ENCODE results near the gene METRN.
A peak's percentile ranks its signal among the peaks of the same experiment; 100 is the strongest.

The METRN gene

DNA sequence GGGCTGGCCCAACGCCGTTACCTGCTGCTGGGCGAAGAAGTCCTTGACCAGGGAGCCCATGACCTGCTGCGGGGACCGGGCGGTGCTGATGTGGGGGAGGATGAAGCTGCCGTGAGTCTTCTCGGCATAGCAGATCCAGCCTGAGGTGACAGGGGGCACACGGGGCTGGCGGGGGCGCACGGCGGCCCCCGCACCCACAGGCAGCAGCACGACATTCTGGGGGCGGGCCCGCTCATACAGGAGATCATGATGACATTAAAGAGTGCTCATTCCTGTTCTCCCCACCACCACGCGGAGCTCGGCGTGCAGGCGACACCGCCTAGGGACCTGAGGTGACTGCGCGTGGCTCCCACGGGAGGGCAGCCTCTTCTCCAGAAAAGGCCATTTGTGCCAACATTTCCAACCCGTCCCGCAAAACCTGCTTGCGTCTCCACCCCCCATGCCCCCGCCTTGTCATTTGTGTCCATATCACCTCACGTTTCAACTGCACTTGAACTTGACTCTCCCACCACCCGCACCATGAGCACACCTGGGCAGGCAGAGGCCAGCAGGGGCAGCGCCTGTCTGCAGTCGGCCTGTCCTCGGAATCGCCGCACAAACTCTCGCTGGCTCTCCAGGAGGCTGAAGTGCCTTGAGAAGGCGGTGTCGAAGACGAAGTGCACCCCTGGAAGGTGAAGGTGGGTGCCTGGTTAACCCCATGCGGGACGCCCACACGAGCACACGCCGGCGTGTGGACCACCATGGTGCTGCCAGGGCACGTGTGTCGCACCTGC lies 19.5 kb downstream of the METRN start:
- H3K4me3 ChIP-seq (ENCODE audit: control insufficient read depth, low read depth, low read length): no peak overlapping the region
- TF ChIP-seq, protein P1, sequence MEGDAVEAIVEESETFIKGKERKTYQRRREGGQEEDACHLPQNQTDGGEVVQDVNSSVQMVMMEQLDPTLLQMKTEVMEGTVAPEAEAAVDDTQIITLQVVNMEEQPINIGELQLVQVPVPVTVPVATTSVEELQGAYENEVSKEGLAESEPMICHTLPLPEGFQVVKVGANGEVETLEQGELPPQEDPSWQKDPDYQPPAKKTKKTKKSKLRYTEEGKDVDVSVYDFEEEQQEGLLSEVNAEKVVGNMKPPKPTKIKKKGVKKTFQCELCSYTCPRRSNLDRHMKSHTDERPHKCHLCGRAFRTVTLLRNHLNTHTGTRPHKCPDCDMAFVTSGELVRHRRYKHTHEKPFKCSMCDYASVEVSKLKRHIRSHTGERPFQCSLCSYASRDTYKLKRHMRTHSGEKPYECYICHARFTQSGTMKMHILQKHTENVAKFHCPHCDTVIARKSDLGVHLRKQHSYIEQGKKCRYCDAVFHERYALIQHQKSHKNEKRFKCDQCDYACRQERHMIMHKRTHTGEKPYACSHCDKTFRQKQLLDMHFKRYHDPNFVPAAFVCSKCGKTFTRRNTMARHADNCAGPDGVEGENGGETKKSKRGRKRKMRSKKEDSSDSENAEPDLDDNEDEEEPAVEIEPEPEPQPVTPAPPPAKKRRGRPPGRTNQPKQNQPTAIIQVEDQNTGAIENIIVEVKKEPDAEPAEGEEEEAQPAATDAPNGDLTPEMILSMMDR (IDR thresholded peaks at IDR 0.05; ENCODE audit: control insufficient read depth, insufficient read depth, low read depth, low read length, missing control alignments): no peak
- no peak for DNase-seq (ENCODE audit: low read depth)

DNA sequence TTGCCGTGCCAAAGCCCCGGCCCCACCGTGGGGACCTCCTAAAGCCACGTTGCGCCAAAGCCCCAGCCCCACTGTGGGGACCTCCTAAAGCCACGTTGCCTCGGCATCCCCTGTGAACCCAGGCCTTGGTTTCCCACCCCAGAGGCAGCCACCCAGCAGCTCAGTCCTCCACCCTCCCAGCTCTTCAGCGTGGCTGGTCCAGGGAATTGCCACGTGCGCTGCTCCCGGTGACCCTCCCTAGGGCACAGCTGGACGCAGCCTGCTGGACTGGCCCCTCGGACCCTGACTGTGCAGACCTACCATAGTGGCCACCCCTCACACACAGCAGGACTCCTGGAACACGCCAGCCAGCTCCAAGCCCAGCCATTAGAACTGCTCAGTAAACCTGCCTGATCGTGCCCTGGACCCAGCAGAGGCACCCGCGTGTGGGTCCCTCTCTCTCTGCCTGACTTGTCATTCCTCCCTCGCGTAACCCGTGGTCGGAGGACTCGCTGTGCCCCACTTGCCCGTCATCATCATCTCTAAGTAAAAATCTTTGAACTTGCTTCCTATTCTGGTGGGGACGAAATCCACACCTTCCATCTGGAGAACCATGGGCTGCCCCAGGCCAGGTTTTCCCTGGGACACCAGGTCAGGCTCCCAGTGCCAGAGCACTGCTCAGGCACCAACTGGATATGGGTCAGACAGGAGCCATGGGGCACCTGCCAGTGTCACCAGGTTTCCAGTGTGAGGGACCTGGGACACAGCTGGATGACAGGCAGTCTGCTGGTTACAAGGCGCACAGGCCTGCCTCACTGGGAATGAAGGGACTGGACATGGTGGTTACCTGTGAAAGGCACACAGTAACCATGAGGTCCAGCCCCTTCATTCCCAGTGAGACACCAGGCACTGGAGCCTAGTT lies 20.3 kb downstream of the METRN start:
- no peak for DNase-seq (ENCODE audit: low read depth)
- no peak overlapping the region for H3K4me3 ChIP-seq (ENCODE audit: control insufficient read depth, low read depth, low read length)
- TF ChIP-seq, protein P1 (IDR thresholded peaks at IDR 0.05; ENCODE audit: control insufficient read depth, insufficient read depth, low read depth, low read length, missing control alignments): no peak

DNA sequence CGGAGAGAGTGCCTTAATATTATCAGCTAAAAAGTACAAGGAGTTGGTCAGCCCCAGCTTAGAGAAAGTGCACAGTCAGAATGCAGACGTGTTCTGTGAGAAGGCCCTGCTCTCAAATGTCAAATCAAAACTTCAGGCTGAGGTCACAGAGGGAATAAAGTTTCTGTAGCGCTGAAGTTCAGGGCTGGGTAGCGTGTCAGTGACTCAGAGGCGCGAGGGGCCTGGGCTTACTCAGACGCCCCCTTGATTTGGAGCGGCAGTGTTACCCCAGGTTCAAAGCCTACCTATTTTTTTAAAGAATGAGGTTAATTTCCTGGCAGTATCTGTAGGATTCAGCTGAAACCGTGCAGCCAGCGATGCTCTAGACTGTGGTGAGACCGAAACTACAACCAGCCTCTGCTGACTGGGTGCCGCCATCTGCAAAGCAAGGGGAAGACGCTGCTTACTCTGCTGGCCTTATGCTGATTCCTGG lies 21.1 kb downstream of the METRN start:
- DNase-seq (ENCODE audit: low read depth): no peak
- no peak overlapping the region for H3K4me3 ChIP-seq (ENCODE audit: control insufficient read depth, low read depth, low read length)
- TF ChIP-seq, protein P1 (IDR thresholded peaks at IDR 0.05; ENCODE audit: control insufficient read depth, insufficient read depth, low read depth, low read length, missing control alignments): no peak

DNA sequence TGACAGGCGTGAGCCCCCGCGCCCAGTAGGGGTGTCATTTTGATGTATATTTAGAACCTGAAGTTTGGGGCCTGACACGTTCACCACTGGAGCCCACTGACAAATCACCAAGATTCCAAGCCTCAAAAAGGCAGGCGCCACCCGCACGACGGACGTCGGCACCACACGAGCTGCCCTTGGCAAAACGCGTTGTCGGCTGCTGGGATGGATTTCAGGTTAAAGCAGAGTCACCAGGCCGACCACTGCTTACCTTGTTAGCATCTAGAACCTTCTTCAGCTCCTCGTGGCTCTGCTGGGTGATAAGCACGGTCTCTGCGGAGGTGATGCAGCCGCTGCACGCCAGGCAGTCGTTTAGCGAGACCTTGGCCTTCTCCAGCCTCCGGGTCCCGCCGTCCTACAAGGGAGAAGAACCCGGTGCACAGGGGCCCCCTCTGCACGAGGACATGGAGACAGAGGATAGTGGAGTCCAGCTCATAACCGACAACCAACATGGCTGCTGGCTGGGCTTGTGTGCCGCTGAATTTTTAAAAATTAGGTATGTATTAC lies 22.1 kb downstream of the METRN start:
- DNase-seq (ENCODE audit: low read depth): no peak
- TF ChIP-seq, protein P1 (IDR thresholded peaks at IDR 0.05; ENCODE audit: control insufficient read depth, insufficient read depth, low read depth, low read length, missing control alignments): no peak
- H3K4me3 ChIP-seq (ENCODE audit: control insufficient read depth, low read depth, low read length): no peak overlapping the region

DNA sequence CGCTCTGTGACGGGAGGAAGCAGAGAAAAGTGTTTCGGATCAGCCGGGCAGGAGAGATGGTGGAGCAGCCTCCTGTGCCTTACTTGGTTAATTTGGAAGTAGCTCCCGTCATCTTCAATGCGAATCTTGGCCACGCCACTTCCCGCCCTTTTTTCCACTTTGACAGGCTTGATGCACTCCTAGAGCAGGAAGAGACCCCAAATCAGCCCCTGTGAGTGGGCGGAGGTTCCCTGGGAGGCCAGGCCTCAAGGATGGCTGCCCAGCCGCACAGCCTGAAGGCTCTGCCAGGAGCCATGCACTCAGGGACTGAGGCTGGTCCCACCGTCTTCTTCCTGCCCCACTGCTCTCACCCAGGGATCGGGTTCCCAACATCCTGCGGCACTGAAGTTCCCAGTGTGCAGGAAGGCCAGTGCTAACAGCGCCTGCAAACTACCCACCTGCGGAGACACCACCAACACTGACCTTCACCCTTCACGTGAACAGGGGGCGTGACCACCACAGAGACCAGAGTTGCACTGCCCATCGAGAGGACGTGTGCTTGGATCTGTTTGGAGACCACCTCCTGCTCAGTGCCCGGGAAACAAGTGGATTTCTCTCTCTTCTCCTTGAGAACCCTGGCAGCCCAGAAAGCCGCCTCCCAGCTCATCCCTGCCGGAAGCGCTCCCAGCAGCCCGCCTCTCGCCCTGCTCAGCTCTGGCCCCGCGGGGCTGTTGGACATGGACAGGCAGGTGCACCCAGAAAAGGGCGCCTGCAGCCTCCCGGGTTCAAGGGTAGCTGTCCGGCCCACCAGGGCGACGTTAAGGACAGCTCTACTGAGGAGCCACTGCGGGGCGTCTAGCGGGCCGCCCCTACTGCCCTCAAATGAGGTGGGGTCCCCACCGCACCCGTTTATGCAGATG lies 24.9 kb downstream of the METRN start:
- TF ChIP-seq, protein P1 (IDR thresholded peaks at IDR 0.05; ENCODE audit: control insufficient read depth, insufficient read depth, low read depth, low read length, missing control alignments): no peak
- no peak for DNase-seq (ENCODE audit: low read depth)
- peak overlapping the region; percentile 66 for H3K4me3 ChIP-seq (ENCODE audit: control insufficient read depth, low read depth, low read length)

DNA sequence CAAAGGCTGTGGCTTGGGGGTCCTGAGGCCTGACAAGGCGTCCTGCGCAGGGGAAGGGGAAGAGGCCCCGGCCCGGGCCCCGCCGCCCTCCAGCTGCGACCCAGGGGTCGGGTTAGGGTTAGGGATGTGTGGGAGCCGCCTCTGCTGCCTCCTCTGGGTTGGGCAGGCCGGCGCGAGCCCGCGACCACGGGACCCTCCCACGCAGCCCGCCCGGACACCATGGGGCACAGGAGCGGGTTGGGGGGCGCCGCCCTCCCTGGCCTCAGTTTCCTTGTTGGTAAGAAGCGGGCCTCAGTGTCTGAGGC lies 25.5 kb downstream of the METRN start:
- no peak for DNase-seq (ENCODE audit: low read depth)
- TF ChIP-seq, protein P1 (IDR thresholded peaks at IDR 0.05; ENCODE audit: control insufficient read depth, insufficient read depth, low read depth, low read length, missing control alignments): no peak
- peak overlapping the region; percentile 66 for H3K4me3 ChIP-seq (ENCODE audit: control insufficient read depth, low read depth, low read length)

Measured in AG09309 (cell line).